ENCODE data around the gene CCDC74A.

Gene CCDC74A

GRCh38 chr2:131572175-131572574, 44.5 kb downstream of the CCDC74A start:
- DNase-seq (ENCODE audit: extremely low spot score), result no peak
- ChIA-PET CTCF (no interaction called here), POLR2A (no interaction called here)
- TF ChIP-seq SUZ12 (IDR thresholded peaks at IDR 0.05) (no peak), ELF4 (IDR thresholded peaks at IDR 0.05) (no peak), NFRKB (IDR thresholded peaks at IDR 0.05) (no peak), FOXK2 (IDR thresholded peaks at IDR 0.05) (no peak), SP1 (IDR thresholded peaks at IDR 0.05) (no peak), HDGF (IDR thresholded peaks at IDR 0.05; ENCODE audit: borderline replicate concordance) (no peak), FOXM1 (IDR thresholded peaks at IDR 0.05; ENCODE audit: borderline replicate concordance) (no peak), L3MBTL2 (conservative IDR thresholded peaks at IDR 0.05) (no peak), FOXA1 (IDR thresholded peaks at IDR 0.05) (no peak), CTBP1 (IDR thresholded peaks at IDR 0.05; ENCODE audit: borderline replicate concordance) (no peak), LEF1 (IDR thresholded peaks at IDR 0.05; ENCODE audit: borderline replicate concordance) (no peak)

- TF ChIP-seq LEF1 (IDR thresholded peaks at IDR 0.05; ENCODE audit: borderline replicate concordance), result no peak
- no peak for DNase-seq (ENCODE audit: extremely low spot score)
- ChIA-PET CTCF (no interaction called here), POLR2A (no interaction called here)
Observed at GRCh38 chr2:131577812-131578211, 50.1 kb downstream of the CCDC74A start.

GRCh38 chr2:131580187-131580586, 52.5 kb downstream of the CCDC74A start:
- no peak for TF ChIP-seq FOXA1 (IDR thresholded peaks at IDR 0.05)
- no peak for TF ChIP-seq ARNT (IDR thresholded peaks at IDR 0.05)
- TF ChIP-seq LEF1 (IDR thresholded peaks at IDR 0.05; ENCODE audit: borderline replicate concordance), result no peak
- TF ChIP-seq FOXK2 (IDR thresholded peaks at IDR 0.05), result no peak
- TF ChIP-seq ELF4 (IDR thresholded peaks at IDR 0.05), result no peak
- TF ChIP-seq SP1 (IDR thresholded peaks at IDR 0.05), result no peak
- TF ChIP-seq TARDBP (IDR thresholded peaks at IDR 0.05), result no peak
- TF ChIP-seq FOXM1 (IDR thresholded peaks at IDR 0.05; ENCODE audit: borderline replicate concordance), result no peak
- TF ChIP-seq L3MBTL2 (conservative IDR thresholded peaks at IDR 0.05), result no peak
- CTCF ChIA-PET, result no interaction called here

More at GRCh38 chr2:131580187-131580586, 52.5 kb downstream of the CCDC74A start:
- DNase-seq (ENCODE audit: extremely low spot score), result no peak
- POLR2A ChIA-PET, result no interaction called here
